HG02852 (cell line): Measurements from ENCODE around the gene TTBK2.

ENCODE experiments used
- ATAC-seq: cut with Tn5 transposase; IDR thresholded peaks from one replicate; pipeline ENCODE4 v1.9.1; 2021; ENCODE audit warnings: mild to moderate bottlenecking, moderate library complexity; ENCODE audit not compliant: unreplicated experiment

TTBK2 gene

DNA sequence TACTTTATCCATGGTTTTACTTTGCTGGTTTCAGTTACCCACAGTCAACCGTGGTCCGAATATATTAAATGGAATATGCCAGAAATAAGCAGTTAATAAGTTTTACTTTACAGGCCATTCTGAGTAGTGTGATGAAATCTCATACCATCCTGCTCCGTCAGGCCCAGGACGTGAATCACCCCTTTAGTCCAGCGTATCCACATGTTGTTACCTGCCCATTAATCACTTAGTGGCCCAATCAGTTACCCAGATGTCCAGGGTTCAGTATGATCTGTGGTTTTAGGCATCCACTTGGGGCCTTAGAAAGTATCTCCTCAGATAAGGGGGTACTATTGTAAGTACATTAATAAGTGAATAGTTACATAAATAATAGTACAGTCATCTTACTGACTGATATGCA lies 88.0 kb downstream of the TTBK2 start:
- no peak for ATAC-seq

DNA sequence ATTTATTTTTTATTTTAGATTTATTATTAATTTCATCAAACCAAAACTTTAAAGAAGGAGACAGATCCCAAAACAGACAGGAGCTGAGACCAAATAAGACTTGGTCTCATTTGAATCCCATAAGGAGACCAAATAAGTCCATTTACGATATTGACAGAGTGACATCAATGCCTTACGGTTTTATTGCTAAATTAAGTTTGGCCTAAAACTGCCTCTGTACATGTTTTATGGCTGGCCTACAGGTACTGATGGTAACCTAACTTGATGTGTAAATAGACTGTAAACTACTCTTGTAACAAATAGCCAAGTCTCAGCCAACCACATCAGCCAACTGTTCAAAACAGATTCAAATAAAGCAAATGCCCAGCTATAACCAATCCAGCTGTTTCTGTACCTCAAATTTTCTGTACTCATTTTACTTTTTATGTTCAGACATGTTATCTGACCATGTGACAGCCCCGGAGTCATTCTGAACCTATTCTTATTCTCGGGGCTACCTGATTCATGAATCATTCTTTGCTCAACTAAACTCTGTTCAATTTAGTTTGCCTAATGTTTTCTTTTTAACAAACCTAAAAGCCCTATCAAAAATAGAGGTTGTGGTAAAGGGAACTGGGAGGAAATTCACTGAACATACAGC lies 94.2 kb downstream of the TTBK2 start:
- ATAC-seq = no peak

DNA sequence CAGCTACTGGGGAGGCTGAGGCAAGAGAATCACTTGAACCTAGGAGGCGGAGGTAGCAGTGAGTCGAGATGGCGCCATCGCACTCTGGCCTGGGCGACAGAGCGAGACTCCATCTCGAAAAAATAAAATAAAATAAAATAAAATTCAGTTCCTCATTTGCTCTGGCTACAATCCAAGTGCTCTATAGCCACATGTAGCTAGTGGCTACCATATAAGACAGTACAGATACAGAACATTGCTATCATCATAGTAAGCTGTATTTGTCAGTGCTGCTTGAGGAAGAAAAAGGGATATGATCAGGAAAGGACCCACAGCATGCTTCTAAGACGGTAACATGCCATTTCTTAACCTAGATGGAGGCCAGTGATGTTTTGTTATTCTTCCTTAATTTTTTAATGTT lies 95.0 kb downstream of the TTBK2 start:
- no peak for ATAC-seq

DNA sequence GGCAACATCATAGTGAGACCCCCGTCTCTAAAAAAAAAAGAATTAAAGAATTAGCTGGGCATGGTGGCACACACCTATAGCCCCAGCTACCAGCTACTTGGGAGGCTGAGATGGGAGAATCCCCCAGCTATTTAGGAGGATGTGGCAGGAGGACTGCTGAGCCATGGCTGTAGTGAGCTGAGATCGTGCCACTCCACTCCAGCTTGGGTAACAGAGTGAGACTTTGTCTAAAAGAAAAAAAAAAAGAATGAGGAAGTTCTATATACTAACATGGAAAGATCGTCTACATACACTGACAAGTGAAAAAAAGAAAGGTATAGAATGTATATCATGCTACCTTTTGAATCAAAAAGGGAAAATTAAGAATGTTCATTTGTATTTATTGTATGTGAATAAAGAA lies 99.8 kb downstream of the TTBK2 start:
- ATAC-seq = no peak

DNA sequence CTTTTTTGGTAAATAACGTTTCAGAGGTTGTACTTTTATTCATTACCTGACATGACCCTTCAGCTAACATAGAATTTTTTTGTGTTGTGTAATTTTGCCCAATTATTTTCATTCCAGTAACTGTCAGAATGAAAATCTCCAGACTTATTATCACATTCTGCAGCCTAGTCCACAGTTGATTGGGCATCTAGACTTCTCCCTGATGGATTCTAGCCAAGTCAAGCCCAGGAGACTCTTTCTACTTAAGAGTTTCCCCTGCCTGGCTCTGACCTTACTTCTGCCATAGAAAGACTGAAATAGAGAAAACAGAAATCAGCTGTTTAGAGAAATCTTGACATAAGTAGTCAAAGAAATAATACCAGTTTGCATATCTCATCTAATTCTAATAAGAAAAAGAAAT lies 100.8 kb downstream of the TTBK2 start:
- no peak for ATAC-seq

DNA sequence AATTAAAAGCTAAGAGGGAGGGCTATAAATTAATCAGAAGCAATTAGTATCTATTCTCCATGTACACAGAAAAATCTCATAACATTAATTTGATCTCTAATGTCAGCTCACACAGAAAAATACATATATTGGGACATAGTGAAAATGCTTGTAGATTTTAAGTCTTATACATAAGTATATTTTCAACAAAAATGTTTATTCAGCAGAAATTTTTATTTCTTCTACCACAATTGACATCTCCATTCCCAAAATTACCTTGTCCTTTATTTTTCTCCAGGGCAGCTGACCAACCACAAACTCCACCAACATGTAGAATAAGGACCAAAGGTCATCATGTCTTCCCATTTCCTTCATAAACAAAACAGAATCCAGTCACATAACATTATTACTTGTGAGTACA lies 109.1 kb downstream of the TTBK2 start:
- ATAC-seq = no peak

DNA sequence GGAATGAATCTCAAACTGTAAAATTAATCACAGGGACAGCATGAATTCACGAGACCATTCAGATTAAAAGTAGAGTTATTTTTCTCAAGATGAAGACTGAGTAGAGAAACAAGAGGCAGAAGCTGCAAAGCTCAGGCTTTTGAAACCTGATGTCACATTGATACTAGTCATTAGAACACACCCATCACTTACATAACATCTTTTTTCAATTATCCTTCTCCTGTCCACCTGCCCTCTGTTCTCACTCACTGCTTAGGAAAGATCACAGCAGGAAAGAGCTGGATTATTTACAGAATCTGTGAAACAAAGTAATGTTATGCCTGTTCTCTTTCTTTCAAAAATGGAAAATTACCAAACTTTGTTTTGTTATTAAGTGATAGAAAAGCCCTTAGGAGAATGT lies 111.7 kb downstream of the TTBK2 start:
- no peak for ATAC-seq

DNA sequence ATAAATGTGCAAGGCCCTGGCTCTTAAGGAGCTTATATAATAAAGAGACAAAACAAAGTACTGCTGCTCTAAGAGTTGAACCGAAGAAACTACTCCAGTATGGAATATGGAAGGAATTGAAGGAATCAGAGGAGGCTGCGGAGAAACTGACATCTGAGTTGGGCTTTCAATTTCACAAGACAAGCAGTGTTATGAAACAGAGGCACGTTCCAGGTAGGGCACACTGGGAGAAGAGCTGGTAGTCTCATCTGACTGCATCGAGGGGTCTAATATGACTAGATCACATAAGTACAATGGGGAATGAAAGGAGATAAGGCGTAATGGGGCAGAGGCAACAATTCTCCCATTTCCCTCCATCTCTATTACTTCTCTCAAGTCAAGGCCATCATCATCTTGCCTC lies 115.3 kb downstream of the TTBK2 start:
- ATAC-seq = no peak

DNA sequence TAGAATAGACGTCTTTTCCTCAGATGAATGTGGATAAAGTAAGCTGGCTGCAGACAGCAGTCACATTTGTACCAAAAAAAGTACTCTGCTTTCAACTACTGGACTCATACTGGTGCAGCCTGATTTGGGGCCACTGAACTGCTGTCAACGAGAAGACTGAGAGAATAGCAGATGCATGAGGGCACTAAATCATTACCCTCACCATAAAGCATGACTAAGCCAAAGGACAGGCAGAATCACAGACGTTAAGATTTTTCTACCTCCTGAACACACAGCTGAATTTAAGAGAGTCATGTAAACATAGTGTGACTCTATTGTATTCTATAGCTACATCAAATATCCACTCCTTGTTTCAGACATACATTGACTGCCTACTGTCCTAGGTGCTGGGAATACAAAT lies 115.8 kb downstream of the TTBK2 start:
- no peak for ATAC-seq

DNA sequence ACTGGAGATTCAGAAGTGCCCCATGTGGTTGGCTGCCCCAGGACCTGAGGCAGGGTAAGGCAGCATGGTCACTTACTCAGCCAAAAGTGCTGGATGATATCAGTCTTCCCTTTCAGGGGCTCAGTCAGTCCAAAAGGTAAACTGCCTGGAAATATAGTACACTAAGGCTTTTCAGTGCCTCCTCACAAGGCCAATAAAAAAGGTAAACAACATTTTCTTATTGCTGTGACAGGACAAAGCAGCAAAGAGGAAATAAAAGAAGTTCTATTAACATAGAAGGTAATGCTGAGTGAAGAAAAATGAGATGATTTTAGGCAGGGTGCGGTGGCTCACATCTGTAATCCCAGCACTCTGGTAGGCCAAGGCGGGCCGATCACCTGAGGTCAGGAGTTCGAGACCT lies 117.1 kb downstream of the TTBK2 start:
- no peak for ATAC-seq

DNA sequence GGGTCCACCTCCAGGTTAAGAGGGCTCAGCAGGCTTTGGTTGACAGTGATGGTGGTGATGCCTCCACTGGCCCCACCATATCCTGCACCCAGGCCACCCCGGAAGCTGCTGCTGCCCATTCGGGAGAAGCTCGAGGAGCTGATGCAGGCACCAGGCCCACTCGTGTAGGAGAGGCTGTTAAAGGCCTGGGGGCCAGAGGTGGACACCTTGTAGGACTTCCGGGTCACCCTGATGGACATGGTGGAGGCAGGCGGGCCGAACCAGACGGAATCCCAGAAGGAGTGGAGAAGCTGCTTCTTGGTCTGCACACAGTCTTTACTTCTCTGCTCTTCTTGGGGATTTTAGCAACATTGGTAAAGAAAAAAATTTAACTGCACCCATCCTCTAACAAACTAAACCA lies 118.4 kb downstream of the TTBK2 start:
- no peak for ATAC-seq

DNA sequence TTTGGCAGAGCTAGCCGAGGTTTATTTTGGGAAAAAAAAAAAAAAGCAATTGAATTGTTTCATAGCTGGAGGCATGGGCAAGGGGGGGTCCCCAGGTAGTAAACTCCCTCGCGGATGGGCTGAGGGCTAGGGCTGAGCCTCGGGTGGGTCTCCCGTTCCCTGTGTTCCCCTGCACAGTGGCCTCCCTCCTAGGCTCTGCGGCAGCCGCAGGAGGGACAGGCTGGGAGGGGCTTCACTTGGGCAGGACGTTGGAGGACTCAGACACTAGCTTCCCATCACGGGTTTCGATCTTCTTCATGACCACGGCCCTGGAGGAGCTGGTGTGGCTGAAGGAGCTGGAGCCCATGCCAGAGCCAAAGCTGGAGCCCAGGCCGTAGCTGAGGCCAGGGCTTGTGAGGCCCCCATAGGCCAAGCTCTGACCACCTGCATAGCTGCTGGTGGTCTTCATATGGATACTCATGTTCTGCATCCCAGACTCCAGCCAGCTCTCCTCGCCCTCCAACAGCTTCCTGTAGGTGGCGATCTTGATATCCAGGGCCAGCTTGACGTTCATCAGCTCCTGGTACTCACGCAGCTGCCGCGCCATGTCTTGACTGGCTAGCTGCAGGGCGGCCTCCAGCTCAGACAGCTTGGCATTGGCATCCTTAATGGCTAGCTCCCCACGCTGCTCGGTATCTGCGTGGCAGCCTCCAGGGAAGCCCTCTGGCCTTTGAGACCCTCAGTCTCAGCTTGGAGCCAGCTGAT lies 119.7 kb downstream of the TTBK2 start:
- ATAC-seq = no peak

DNA sequence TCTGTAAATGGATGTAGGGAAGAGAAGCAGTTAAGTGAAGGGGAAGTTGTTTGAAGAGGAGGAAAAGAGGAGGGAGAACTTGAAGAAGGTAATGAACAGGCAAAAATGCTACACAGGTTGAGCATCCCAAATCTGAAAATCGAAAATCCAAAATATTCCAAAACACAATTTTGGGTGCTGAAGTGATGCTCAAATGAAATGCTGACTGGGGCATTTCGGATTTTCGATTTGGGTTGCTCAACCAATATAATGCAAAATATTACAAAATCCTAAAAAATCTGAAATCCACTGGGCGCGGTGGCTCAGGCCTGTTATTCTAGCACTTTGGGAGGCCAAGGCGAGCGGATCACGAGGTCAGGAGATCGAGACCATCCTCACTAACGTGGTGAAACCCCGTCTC lies 121.8 kb downstream of the TTBK2 start:
- ATAC-seq = no peak

DNA sequence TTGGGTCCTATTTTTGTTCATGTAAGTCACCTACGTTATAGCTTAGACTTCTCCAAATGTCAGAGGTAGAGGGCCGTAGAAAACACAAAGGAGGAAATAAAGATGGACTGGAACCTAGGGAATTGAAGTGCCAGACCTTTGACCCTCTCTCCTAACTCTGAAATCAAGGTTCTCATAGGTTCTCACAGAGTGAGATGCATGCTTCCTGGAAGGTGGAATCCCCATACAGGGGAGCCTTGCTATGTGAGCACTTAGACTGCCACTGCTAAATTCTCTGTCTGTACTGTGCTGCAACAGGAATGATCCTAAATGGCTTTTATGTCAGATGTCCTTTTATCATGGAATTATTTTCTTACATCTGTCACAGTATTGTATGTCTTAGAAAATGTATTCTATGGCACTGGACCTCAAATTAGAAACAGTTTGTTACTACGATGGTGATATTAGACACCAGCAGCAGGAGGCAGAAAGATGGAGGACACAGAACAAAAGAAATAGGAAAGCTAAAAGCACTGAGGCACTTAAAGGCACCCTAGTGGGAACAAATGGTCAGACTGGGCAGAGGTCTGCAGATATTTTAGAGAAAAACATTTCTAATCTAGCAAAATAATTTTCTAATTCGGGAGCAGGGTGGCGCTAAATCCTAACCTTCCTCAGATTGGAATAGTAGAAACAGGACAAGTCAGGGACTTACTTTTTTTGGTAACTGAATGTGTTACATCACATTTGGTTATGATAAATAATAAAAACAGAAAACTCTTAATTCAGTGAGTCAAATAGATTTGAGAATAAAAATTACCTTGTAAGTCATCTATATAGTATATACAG lies 123.4 kb downstream of the TTBK2 start:
- ATAC-seq = no peak

DNA sequence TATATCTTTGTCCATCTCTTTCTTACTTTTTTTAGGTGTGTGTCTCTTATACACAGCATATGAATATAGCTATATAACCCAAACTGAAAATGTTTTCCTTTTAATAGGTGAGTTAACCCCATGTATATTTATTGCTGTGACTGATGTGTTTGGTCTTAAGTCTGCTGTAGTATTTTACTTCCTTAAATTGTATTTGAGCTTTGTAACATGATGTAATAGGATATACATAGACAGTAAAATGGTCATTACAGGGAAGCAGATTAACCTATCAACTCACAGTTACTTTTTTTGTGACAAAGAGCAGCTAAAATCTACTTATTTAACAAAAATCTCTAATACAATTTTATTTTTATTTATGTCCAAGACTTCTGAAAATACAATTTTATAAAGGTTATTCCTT lies 131.9 kb downstream of the TTBK2 start:
- ATAC-seq = no peak

DNA sequence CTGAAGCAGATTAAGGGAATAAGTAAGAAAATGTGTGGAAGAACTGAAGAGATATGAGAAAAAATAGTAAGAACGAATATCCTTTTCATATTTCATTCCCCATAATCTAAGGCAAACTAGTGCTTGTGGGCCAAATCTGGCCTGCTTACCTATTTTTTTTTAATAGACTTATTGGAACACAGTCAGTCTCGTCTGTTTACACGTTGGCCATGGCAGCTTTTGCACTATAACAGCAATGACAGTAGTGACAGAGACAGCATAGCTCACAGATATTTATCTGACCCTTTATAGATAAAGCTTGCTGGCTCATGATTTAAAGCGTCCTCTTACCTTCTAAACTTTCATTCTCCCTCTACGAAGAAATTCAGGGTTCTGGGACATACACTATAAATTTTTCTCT lies 133.6 kb downstream of the TTBK2 start:
- ATAC-seq = no peak

DNA sequence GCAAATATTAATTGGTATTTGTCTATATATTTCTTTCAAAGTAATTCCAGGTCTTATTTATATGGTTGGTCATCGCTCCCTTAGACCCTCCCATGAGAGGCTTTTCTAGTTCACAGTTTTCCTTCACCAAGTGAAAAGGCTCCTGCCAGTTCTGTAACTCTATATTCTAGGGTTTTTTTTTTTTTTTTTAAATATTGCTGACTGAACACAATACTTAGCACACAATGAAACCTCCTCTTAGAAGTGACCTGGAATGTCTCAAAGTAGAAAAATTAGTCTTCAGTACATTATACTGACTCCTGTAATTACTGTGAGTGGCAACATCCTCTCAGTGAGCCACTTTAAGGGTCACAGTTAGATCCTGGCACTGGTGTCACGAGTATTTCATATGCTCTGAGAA lies 135.0 kb downstream of the TTBK2 start:
- no peak for ATAC-seq

DNA sequence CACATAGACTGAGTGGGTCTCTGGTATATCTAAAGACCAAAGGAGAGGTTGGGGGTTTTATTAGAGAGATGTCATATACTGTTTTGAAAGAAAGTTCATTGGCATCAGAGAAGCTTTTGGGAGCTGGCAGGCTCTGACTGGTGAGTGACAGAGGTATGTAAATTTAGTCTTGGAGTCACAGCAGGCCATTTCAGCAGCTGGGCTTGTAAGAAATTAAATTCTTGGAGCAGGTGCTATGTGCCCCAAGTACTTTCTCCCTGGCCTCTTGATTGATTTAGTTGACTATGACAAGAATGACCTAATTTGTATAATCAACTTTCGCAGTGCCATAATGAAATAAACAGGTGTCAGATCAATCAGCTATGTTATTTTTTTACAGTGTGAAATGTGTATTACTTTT lies 135.9 kb downstream of the TTBK2 start:
- no peak for ATAC-seq

DNA sequence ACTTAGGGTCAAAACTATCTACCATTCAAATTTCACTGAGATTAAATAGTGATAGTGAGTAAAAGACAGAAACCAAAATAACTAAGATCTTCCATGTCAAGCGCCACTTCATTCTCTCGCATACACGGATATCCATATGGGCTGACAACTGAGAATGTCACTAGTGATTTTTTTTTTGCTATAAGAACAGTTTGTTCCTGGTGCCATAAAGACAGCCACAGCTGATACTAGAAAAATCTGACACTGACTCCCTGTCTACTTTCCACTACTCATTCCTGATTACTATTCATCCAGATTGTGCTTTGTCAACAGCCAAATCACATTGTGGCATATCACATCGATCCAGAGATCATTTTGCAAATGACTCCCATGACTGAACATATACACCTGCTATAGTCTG lies 137.9 kb downstream of the TTBK2 start:
- no peak for ATAC-seq

DNA sequence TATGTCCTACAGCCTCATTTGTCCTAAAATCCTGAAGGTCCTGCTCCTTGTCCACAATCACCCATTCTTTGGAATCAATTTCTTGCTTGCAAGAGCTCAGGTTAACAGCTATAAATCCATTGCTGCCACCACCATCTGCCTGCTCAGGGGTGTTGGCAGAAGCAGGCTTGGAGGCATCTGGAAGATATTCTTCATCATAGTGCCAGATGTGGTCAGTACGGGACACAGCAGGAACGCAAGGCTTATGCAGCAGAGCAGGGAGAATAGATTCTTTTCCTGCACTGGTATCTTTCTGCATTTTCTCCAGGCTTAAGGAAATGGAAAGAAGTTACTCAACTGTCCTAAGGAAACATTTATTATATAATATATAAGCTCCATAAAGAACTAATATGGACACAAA lies 145.2 kb downstream of the TTBK2 start:
- ATAC-seq = no peak

DNA sequence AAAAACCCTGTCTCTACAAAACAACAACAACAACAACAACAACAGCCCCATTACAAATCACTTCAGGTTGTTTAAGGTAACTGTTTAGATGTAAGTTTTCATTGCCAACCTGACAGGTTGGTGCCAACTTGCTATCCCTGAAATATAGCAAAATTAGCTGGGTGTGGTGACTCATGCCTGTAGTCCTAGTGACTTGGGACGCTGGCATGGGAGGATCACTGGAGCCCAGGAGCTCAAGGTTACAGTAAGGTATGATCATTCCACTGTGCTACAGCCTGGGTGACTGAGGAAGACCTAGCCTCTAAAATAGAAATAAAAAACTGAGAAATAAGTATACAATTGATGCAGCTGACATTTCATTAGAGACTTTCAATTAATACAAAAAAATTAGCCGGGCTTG lies 147.7 kb downstream of the TTBK2 start:
- no peak for ATAC-seq

DNA sequence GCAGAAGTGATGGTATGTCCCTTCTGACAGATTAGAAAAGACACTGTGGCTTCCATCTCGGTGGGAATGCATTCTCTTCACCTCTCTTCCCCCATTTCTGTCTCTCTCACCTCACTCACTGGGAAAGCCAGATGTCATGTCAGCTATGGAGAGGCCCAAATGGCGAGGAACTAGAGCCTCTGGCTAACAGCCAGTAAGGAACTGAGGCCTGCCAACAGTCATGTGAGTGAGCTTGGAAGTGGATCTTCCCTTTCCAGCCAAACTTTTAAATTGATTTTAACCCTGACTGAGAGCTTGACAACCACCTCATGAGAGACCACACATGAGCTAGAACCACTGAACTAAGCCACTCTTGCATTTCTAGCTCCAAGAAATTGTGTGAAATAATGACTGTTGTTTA lies 148.4 kb downstream of the TTBK2 start:
- ATAC-seq = no peak
